HEK293T (cell line): ENCODE data around the gene CDC26.

ENCODE experiments used
- ELF4 ChIP-seq: fragments of 450-650 bp; IDR thresholded peaks from 2 replicates; pipeline ENCODE4 v1.6.1; 2017; ENCODE audit warnings: antibody characterized with exemption
- SUZ12 ChIP-seq: fragments of 450-650 bp; IDR thresholded peaks from 2 replicates; pipeline ENCODE4 v1.6.1; 2016; ENCODE audit warnings: mild to moderate bottlenecking

GRCh38 chr9:113315231-113315630, 39.9 kb upstream of the CDC26 start:
- TF ChIP-seq SUZ12 (no peak), ELF4 (no peak)
